ENCODE data around the gene KCNJ13. TPM values are rescaled to one million over a fixed set of nuclear protein-coding genes. Genes with fewer than 3 reads are reported as not detected.

Gene KCNJ13
- total RNA-seq, 2 donors from 2014 or later, result not detected

DNA sequence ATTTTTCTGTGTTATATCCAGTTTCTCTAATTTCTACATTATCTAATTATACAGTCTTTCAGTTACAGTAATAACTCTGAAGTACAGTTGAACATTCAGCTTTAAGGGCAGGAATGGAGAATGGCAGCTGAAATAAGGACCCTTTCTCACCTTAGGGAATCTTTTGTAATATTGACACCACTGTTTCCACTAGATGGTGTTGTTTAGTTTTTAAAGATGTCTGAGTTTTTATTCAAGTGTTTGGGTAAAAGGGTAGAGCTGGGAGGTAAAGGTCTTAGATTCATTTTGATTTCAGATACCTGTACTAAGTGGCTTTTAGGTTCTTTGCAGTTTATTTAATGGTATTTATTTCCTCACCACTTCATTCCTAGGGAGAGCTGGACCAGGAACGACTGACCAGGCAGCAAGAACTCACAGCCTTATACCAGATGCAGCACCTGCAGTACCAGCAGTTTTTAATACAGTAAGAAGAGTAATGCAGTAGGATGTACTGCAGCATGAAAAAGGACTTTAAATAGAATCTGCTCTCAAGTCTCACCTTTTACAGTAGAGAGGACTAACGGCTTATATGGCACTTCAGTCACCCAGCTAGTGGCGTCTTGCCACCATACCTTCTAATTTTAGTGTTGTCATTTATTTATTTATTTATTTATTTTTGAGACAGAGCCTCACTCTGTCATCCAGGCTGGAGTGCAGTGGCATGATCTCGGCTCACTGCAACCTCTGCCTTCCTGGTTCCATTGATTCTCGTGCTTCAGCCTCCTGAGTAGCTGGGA, 33.2 kb upstream of the KCNJ13 start:
- Histone ChIP-seq H3K4me1 (no peaks in the 10 kb centered on the region), H3K27ac (no peak overlapping the region), H3K27me3 (no peaks in the 10 kb centered on the region), H3K36me3 (replicated peaks in 1 of 2; ENCODE audit: insufficient read depth in 1 of 2, low read depth in 2 of 2) (peaks cover 6 to 34% of the 10 kb centered on the region in 2 donors), H3K4me3 (no peak overlapping the region), H3K9me3 (no peaks in the 10 kb centered on the region)
- intact Hi-C loops (cut with DNase I), result no loop called here
- 86 to 90% methylated on average over 5 of the region's 5 CpGs for WGBS, 2 donors
- ATAC-seq, result no peak
- no peak for DNase-seq
- TF ChIP-seq POLR2A (IDR thresholded peaks at IDR 0.05), result no peak
- TF ChIP-seq, protein P1, sequence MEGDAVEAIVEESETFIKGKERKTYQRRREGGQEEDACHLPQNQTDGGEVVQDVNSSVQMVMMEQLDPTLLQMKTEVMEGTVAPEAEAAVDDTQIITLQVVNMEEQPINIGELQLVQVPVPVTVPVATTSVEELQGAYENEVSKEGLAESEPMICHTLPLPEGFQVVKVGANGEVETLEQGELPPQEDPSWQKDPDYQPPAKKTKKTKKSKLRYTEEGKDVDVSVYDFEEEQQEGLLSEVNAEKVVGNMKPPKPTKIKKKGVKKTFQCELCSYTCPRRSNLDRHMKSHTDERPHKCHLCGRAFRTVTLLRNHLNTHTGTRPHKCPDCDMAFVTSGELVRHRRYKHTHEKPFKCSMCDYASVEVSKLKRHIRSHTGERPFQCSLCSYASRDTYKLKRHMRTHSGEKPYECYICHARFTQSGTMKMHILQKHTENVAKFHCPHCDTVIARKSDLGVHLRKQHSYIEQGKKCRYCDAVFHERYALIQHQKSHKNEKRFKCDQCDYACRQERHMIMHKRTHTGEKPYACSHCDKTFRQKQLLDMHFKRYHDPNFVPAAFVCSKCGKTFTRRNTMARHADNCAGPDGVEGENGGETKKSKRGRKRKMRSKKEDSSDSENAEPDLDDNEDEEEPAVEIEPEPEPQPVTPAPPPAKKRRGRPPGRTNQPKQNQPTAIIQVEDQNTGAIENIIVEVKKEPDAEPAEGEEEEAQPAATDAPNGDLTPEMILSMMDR (IDR thresholded peaks at IDR 0.05), result peak in 1 of 7 experiments; percentile 1

GRCh38 chr2:232802091-232802490, 25.7 kb upstream of the KCNJ13 start:
- Histone ChIP-seq H3K4me3 (no peak overlapping the region), H3K36me3 (replicated peaks in 1 of 2; ENCODE audit: insufficient read depth in 1 of 2, low read depth in 2 of 2) (peaks cover 3 to 6% of the 10 kb centered on the region in 2 donors), H3K4me1 (no peaks in the 10 kb centered on the region), H3K27me3 (no peaks in the 10 kb centered on the region), H3K27ac (no peak overlapping the region), H3K9me3 (no peaks in the 10 kb centered on the region)
- ATAC-seq (no peak), DNase-seq (no peak)
- 86 to 98% methylated on average over 3 of the region's 3 CpGs for WGBS, 2 donors
- TF ChIP-seq, protein P1 (IDR thresholded peaks at IDR 0.05), result no peak
- intact Hi-C loops (cut with DNase I), result no loop called here

DNA sequence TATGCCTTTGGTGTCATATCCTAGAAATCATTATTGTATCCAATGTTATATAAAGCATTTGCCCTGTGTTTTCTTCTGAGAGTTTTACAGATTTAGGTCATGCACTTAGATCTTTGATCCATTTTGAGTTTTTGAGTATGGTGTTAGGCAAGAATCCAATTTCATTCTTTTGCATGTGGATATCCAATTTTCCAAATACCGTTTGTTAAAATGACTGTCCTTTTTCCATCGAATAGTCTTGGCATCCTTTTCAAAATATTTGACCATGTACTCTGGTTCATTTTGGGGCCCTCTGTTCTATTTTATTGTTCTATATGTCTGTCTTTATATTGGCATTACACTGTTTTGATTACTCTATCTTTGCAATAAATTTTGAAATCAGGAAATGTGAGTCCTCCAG, 23.8 kb upstream of the KCNJ13 start:
- H3K27ac ChIP-seq, result no peak overlapping the region
- no peaks in the 10 kb centered on the region for H3K4me1 ChIP-seq
- no peaks in the 10 kb centered on the region for H3K9me3 ChIP-seq
- H3K27me3 ChIP-seq, result no peaks in the 10 kb centered on the region
- H3K4me3 ChIP-seq, result no peak overlapping the region
- H3K36me3 ChIP-seq (replicated peaks in 1 of 2; ENCODE audit: insufficient read depth in 1 of 2, low read depth in 2 of 2), result peaks cover 0 to 5% of the 10 kb centered on the region in 2 donors
- DNase-seq (no peak), ATAC-seq (no peak)
- intact Hi-C loops (cut with DNase I), result no loop called here
- no peak for TF ChIP-seq POLR2A (IDR thresholded peaks at IDR 0.05)
- WGBS, 2 donors, result 84 to 87% methylated on average over 2 of the region's 2 CpGs

DNA sequence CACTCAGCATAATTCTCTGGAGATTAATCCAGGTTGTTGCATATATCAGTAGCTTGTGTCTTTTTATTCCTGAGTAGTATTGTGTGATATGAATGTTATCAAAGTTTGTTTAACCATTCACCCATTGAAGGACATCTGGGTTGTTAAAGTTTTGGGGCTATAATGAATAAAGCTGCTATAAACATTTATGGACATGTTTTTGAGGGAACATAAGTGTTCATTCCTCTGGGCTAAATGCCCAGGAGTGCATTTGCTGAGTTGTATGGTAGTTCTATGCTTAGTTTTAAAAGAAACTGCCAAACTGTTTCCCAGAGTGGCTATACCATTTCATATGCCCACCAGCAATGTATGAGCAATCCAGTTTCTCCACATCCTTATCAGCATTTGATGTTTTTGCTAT, 21.8 kb upstream of the KCNJ13 start:
- intact Hi-C loops (cut with DNase I), result no loop called here

DNA sequence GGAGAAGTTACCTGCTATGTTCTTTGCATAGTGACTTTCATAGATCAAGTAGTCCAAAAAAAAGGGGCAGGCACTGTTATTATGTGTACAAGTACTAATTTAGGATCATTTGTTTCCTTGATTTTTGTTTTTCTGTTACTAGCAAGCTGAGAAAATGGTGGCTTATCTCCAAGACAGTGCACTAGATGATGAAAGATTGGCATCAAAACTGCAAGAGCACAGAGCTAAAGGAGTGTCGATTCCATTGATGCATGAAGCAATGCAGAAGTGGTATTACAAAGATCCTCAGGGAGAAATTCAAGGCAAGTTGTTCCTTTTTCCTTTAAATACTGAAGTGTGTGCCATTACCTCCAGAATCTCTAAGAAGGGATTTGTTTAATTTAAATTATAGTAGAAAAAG, 19.6 kb upstream of the KCNJ13 start:
- no peak for ATAC-seq
- 92 to 96% methylated on average over 1 of the region's 1 CpG for WGBS, 2 donors
- no peak overlapping the region for H3K4me3 ChIP-seq
- no peak overlapping the region for H3K27ac ChIP-seq
- H3K9me3 ChIP-seq, result no peaks in the 10 kb centered on the region
- no peak for DNase-seq
- H3K27me3 ChIP-seq, result no peaks in the 10 kb centered on the region
- intact Hi-C loops (cut with DNase I), result no loop called here
- TF ChIP-seq POLR2A (IDR thresholded peaks at IDR 0.05), result no peak
- TF ChIP-seq, protein P1 (IDR thresholded peaks at IDR 0.05), result no peak
- no peaks in the 10 kb centered on the region for H3K4me1 ChIP-seq
- H3K36me3 ChIP-seq (replicated peaks in 1 of 2; ENCODE audit: insufficient read depth in 1 of 2, low read depth in 2 of 2), result peaks cover 3 to 23% of the 10 kb centered on the region in 2 donors

More for the DNA sequence above, 21.8 kb upstream of the KCNJ13 start:
- TF ChIP-seq POLR2A (IDR thresholded peaks at IDR 0.05), result no peak
- TF ChIP-seq, protein P1 (IDR thresholded peaks at IDR 0.05), result no peak
- Histone ChIP-seq H3K27ac (no peak overlapping the region), H3K4me1 (no peaks in the 10 kb centered on the region), H3K27me3 (no peaks in the 10 kb centered on the region), H3K9me3 (no peaks in the 10 kb centered on the region), H3K36me3 (replicated peaks in 1 of 2; ENCODE audit: insufficient read depth in 1 of 2, low read depth in 2 of 2) (peaks cover 0 to 10% of the 10 kb centered on the region in 2 donors), H3K4me3 (no peak overlapping the region)
- ATAC-seq, result no peak
- DNase-seq, result no peak

Measured in body of pancreas (tissue), 4 donors.